Measurements from ENCODE around the gene CEP295NL. TPM values are rescaled to one million over a fixed set of nuclear protein-coding genes. Genes with fewer than 3 reads are reported as not detected.

The CEP295NL gene
- total RNA-seq, 1 donor from 2014 or later: 1.6 TPM

GRCh38 chr17:78901806-78902205, 1.2 kb downstream of the CEP295NL start:
- no peak for DNase-seq (ENCODE audit: low read depth)
- H3K27ac ChIP-seq (ENCODE audit: low read depth, low read length): no peak overlapping the region
- H3K9me3 Mint-ChIP-seq (ENCODE audit: unreplicated experiment): no peaks in the 10 kb centered on the region
- no peaks in the 10 kb centered on the region for H3K27me3 ChIP-seq (ENCODE audit: insufficient read depth, low read length)
- no peak overlapping the region for H2AFZ ChIP-seq (ENCODE audit: low read depth, low read length)
- no peak overlapping the region for H3K4me3 ChIP-seq (ENCODE audit: insufficient read depth, low read depth, low read length)
- peaks cover 17% of the 10 kb centered on the region for H3K4me1 ChIP-seq (ENCODE audit: insufficient read depth, low read length)
- peaks cover 98% of the 10 kb centered on the region for H3K79me2 ChIP-seq (ENCODE audit: insufficient read depth, low read length)
- no peak overlapping the region for H3K4me2 ChIP-seq (ENCODE audit: low read length)
- H4K20me1 ChIP-seq (ENCODE audit: insufficient read depth, low read length): peaks cover 94% of the 10 kb centered on the region
- no peak overlapping the region for H3K27ac Mint-ChIP-seq (ENCODE audit: unreplicated experiment)
- no peak for FAIRE-seq
- no peaks in the 10 kb centered on the region for H3K9me3 ChIP-seq (ENCODE audit: insufficient read depth, low read depth, low read length)
- H3K4me1 Mint-ChIP-seq (ENCODE audit: low read depth, unreplicated experiment): peaks cover 25% of the 10 kb centered on the region
- H3K9ac ChIP-seq (ENCODE audit: low read length): no peak overlapping the region
- TF ChIP-seq EZH2 (IDR thresholded peaks at IDR 0.05; ENCODE audit: insufficient read depth, low read length): no peak
- TF ChIP-seq CTCF (IDR thresholded peaks at IDR 0.05; ENCODE audit: insufficient read depth, low read depth, low read length): no peak
- H3K36me3 Mint-ChIP-seq (ENCODE audit: low read depth, unreplicated experiment): peaks cover 21% of the 10 kb centered on the region
- H3K4me3 Mint-ChIP-seq (ENCODE audit: unreplicated experiment): no peak overlapping the region
- H3K27me3 Mint-ChIP-seq (ENCODE audit: low read depth, unreplicated experiment): no peaks in the 10 kb centered on the region
- H3K36me3 ChIP-seq (ENCODE audit: insufficient read depth, low read length): peaks cover 14% of the 10 kb centered on the region

GRCh38 chr17:78900816-78901215, 2.2 kb downstream of the CEP295NL start:
- Mint-ChIP-seq H3K4me3 (ENCODE audit: unreplicated experiment) (no peak overlapping the region), H3K36me3 (ENCODE audit: low read depth, unreplicated experiment) (peaks cover 21% of the 10 kb centered on the region), H3K4me1 (ENCODE audit: low read depth, unreplicated experiment) (peaks cover 25% of the 10 kb centered on the region), H3K9me3 (ENCODE audit: unreplicated experiment) (no peaks in the 10 kb centered on the region), H3K27me3 (ENCODE audit: low read depth, unreplicated experiment) (no peaks in the 10 kb centered on the region), H3K27ac (ENCODE audit: unreplicated experiment) (no peak overlapping the region)
- no peak for FAIRE-seq
- Histone ChIP-seq H3K4me1 (ENCODE audit: insufficient read depth, low read length) (peaks cover 17% of the 10 kb centered on the region), H3K9me3 (ENCODE audit: insufficient read depth, low read depth, low read length) (no peaks in the 10 kb centered on the region), H3K4me3 (ENCODE audit: insufficient read depth, low read depth, low read length) (no peak overlapping the region), H3K27me3 (ENCODE audit: insufficient read depth, low read length) (no peaks in the 10 kb centered on the region), H3K9ac (ENCODE audit: low read length) (no peak overlapping the region), H3K36me3 (ENCODE audit: insufficient read depth, low read length) (peaks cover 14% of the 10 kb centered on the region), H3K4me2 (ENCODE audit: low read length) (no peak overlapping the region), H4K20me1 (ENCODE audit: insufficient read depth, low read length) (peaks cover 98% of the 10 kb centered on the region), H3K79me2 (ENCODE audit: insufficient read depth, low read length) (peaks cover 100% of the 10 kb centered on the region), H3K27ac (ENCODE audit: low read depth, low read length) (no peak overlapping the region), H2AFZ (ENCODE audit: low read depth, low read length) (no peak overlapping the region)
- no peak for DNase-seq (ENCODE audit: low read depth)
- no peak for TF ChIP-seq CTCF (IDR thresholded peaks at IDR 0.05; ENCODE audit: insufficient read depth, low read depth, low read length)
- no peak for TF ChIP-seq EZH2 (IDR thresholded peaks at IDR 0.05; ENCODE audit: insufficient read depth, low read length)

- no peak overlapping the region for H3K9ac ChIP-seq (ENCODE audit: low read length)
- no peak for FAIRE-seq
- no peak overlapping the region for H3K4me2 ChIP-seq (ENCODE audit: low read length)
- H3K27ac Mint-ChIP-seq (ENCODE audit: unreplicated experiment): peak overlapping the region; percentile 81
- peaks cover 98% of the 10 kb centered on the region for H4K20me1 ChIP-seq (ENCODE audit: insufficient read depth, low read length)
- H3K36me3 ChIP-seq (ENCODE audit: insufficient read depth, low read length): peaks cover 14% of the 10 kb centered on the region
- H3K9me3 ChIP-seq (ENCODE audit: insufficient read depth, low read depth, low read length): no peaks in the 10 kb centered on the region
- peaks cover 23% of the 10 kb centered on the region for H3K4me1 Mint-ChIP-seq (ENCODE audit: low read depth, unreplicated experiment)
- peaks cover 21% of the 10 kb centered on the region for H3K36me3 Mint-ChIP-seq (ENCODE audit: low read depth, unreplicated experiment)
- peaks cover 100% of the 10 kb centered on the region for H3K79me2 ChIP-seq (ENCODE audit: insufficient read depth, low read length)
- H3K4me3 ChIP-seq (ENCODE audit: insufficient read depth, low read depth, low read length): no peak overlapping the region
- H3K4me1 ChIP-seq (ENCODE audit: insufficient read depth, low read length): peaks cover 16% of the 10 kb centered on the region
- H2AFZ ChIP-seq (ENCODE audit: low read depth, low read length): no peak overlapping the region
- no peak overlapping the region for H3K27ac ChIP-seq (ENCODE audit: low read depth, low read length)
- no peak for DNase-seq (ENCODE audit: low read depth)
- no peak overlapping the region for H3K4me3 Mint-ChIP-seq (ENCODE audit: unreplicated experiment)
- H3K9me3 Mint-ChIP-seq (ENCODE audit: unreplicated experiment): no peaks in the 10 kb centered on the region
- H3K27me3 Mint-ChIP-seq (ENCODE audit: low read depth, unreplicated experiment): no peaks in the 10 kb centered on the region
- TF ChIP-seq CTCF (IDR thresholded peaks at IDR 0.05; ENCODE audit: insufficient read depth, low read depth, low read length) (no peak), EZH2 (IDR thresholded peaks at IDR 0.05; ENCODE audit: insufficient read depth, low read length) (no peak)
- no peaks in the 10 kb centered on the region for H3K27me3 ChIP-seq (ENCODE audit: insufficient read depth, low read length)
Observed at GRCh38 chr17:78899361-78900260, 3.4 kb downstream of the CEP295NL start.
